GM23338 (cell line): ENCODE data around the gene OXER1. TPM values are rescaled to one million over a fixed set of nuclear protein-coding genes. Genes with fewer than 3 reads are reported as not detected.

Source experiments
- EZH2 ChIP-seq: fragments of 200-600 bp; sonication (generic); IDR thresholded peaks from one replicate; pipeline ENCODE4 v1.8.0; 2017; ENCODE audit warnings: antibody characterized with exemption, mild to moderate bottlenecking, low read depth; ENCODE audit not compliant: unreplicated experiment
- JUNB ChIP-seq: IDR thresholded peaks from one replicate; pipeline ENCODE4 v1.6.1; 2016; ENCODE audit warnings: antibody characterized with exemption; ENCODE audit not compliant: unreplicated experiment
- NANOG ChIP-seq: IDR thresholded peaks from 2 replicates; pipeline ENCODE4 v1.6.1; 2016; ENCODE audit warnings: antibody characterized with exemption, borderline replicate concordance
- REST ChIP-seq: IDR thresholded peaks from one replicate; pipeline ENCODE4 v1.6.1; 2018; ENCODE audit warnings: antibody characterized with exemption; ENCODE audit not compliant: unreplicated experiment
- ZNF114 ChIP-seq: fragments of 250-450 bp; sonication (Bioruptor Pico); IDR thresholded peaks from 2 replicates; pipeline ENCODE4 v1.5.0; 2020; ENCODE audit warnings: mild to moderate bottlenecking, moderate library complexity
- ZNF331 ChIP-seq: fragments of 250-450 bp; sonication (Bioruptor Pico); IDR thresholded peaks from 2 replicates; pipeline ENCODE4 v1.5.0; 2020; ENCODE audit warnings: low read depth, mild to moderate bottlenecking, moderate library complexity
- ZNF462 ChIP-seq: fragments of 250-450 bp; sonication (Bioruptor Pico); IDR thresholded peaks from 2 replicates; pipeline ENCODE4 v1.5.0; 2020; ENCODE audit warnings: mild to moderate bottlenecking, moderate library complexity
- polyA plus RNA-seq: library from polyadenylated mRNA; unstranded; fragments of >200 nt; fragmentation: Nextera tagmentation; extraction: Ambion mirVana; gene quantifications from 2 replicates; pipeline ENCODE4 v1.2.1, GENCODE V29; 2016
- total RNA-seq: library from RNA; depleted of rRNA; stranded (reverse); fragments of >200 nt; shearing (Covaris generic); gene quantifications from 2 replicates; pipeline ENCODE4 v1.2.3, GENCODE V29; 2014

OXER1 gene
- total and polyA plus RNA-seq, 2 experiments from 2014 or later: 0.69 to 1.5 TPM

- TF ChIP-seq REST (no peak), ZNF331 (CRISPR knock-in tag) (no peak), JUNB (no peak), ZNF114 (no peak), ZNF462 (no peak), NANOG (no peak), EZH2 (no peak)
Measured at GRCh38 chr2:42765686-42766085, 1.8 kb upstream of the OXER1 start (continued).
